Transverse colon (tissue), 4 donors: ENCODE results near the gene PRKCB.

ENCODE experiments used
- EP300 ChIP-seq: sonication (generic); formaldehyde crosslinking; IDR thresholded peaks from one replicate; pipeline ENCODE4 v1.6.1; 2017; ENCODE audit warnings: antibody characterized with exemption, low read depth
- POLR2A ChIP-seq: fragments of 450-650 bp; IDR thresholded peaks from one replicate; pipeline ENCODE4 v1.6.1; 2016; ENCODE audit warnings: antibody characterized with exemption, mild to moderate bottlenecking, moderate library complexity
- POLR2AphosphoS5 ChIP-seq, 3 donors: sonication (generic); formaldehyde crosslinking; IDR thresholded peaks; one replicate each; pipeline ENCODE4 v1.6.1; 2016; ENCODE audit warnings: antibody characterized with exemption in 3 of 3
- TF ChIP-seq, protein P1 (sequence below), 5 experiments: fragments of 200-600 bp in 3 of 5; fragments of 450-650 bp in 2 of 5; sonication (generic) in 3 of 5; IDR thresholded peaks; 1 replicate in 2 of 5; 2 replicates in 3 of 5; pipeline ENCODE4 v1.5.1; 2016 to 2017; ENCODE audit warnings: antibody characterized with exemption in 5 of 5, inconsistent platforms in 3 of 5, mild to moderate bottlenecking in 2 of 5, moderate library complexity in 1 of 5

DNA sequence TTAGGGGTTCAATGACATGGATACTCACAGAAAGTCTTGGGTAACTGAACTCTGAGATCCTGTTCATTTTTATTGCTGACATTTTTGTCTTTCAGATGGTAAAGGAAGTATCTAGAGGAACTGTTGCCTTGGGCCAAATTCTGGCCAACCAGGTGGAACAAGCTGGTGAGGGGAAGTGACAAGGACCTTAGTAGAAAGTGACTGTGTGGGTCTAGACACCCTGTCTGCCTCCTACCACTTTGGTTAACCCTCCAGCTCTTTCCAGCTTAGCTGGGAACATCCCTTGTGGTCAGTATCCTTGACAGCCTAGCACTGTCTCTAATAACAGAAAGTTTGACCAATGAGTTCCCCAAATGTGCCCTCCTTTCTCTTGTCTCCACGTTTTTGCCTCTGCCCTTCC, 28.8 kb upstream of the PRKCB start:
- TF ChIP-seq, protein P1, sequence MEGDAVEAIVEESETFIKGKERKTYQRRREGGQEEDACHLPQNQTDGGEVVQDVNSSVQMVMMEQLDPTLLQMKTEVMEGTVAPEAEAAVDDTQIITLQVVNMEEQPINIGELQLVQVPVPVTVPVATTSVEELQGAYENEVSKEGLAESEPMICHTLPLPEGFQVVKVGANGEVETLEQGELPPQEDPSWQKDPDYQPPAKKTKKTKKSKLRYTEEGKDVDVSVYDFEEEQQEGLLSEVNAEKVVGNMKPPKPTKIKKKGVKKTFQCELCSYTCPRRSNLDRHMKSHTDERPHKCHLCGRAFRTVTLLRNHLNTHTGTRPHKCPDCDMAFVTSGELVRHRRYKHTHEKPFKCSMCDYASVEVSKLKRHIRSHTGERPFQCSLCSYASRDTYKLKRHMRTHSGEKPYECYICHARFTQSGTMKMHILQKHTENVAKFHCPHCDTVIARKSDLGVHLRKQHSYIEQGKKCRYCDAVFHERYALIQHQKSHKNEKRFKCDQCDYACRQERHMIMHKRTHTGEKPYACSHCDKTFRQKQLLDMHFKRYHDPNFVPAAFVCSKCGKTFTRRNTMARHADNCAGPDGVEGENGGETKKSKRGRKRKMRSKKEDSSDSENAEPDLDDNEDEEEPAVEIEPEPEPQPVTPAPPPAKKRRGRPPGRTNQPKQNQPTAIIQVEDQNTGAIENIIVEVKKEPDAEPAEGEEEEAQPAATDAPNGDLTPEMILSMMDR (IDR thresholded peaks at IDR 0.05), result no peak
- no peak for TF ChIP-seq EP300
- no peak for TF ChIP-seq POLR2AphosphoS5 (IDR thresholded peaks at IDR 0.05)
- no peak for TF ChIP-seq POLR2A
